OCI-LY1 (cell line): ENCODE measurements around the gene XRN2.

Experiments used
- CTCF ChIP-seq: fragments of 200-600 bp; sonication (generic), shearing (Covaris generic); IDR thresholded peaks from 2 replicates; pipeline ENCODE4 v1.5.1; 2017; ENCODE audit warnings: mild to moderate bottlenecking, antibody characterized with exemption, low read length, moderate library complexity, mixed read lengths
- EZH2 ChIP-seq: fragments of 200-600 bp; sonication (generic), shearing (Covaris generic); IDR thresholded peaks from 2 replicates; pipeline ENCODE4 v1.8.0; 2017; ENCODE audit warnings: borderline replicate concordance, mixed run types, mild to moderate bottlenecking, antibody characterized with exemption, low read length, moderate library complexity, mixed read lengths

GRCh38 chr20:21361266-21361665 is 58.1 kb downstream of the XRN2 start:
- no peak for TF ChIP-seq CTCF
- no peak for TF ChIP-seq EZH2
